Ovary (tissue), 3 donors: ENCODE data around the gene RTN3.

Experiments
- CTCF ChIP-seq, 3 donors: fragments of 450-650 bp in 2 of 3; fragments of 200-600 bp in 1 of 3; IDR thresholded peaks; one replicate each; pipeline versions ENCODE4 v1.5.1 to v1.8.0; 2016 to 2022; ENCODE audit warnings: antibody characterized with exemption in 3 of 3, mild to moderate bottlenecking in 1 of 3
- EP300 ChIP-seq: sonication (generic); formaldehyde crosslinking; IDR thresholded peaks from one replicate; pipeline ENCODE4 v1.6.1; 2017; ENCODE audit warnings: antibody characterized with exemption
- donor health status: DM: no; HTN: no; CAD: no.

GRCh38 chr11:63795066-63795465 lies 113.8 kb downstream of the RTN3 start:
- TF ChIP-seq EP300 (no peak), CTCF (IDR thresholded peaks at IDR 0.05) (no peak)
